Fibroblast of lung (primary cell): ENCODE data around the gene SDC4.

Experiments used
- EZH2 ChIP-seq: IDR thresholded peaks from 2 replicates; pipeline ENCODE4 v1.5.1; 2012; ENCODE audit warnings: low read length, control low read depth, mild to moderate bottlenecking; ENCODE audit errors: missing control alignments
- TF ChIP-seq, protein P1 (sequence below), 2 donors: IDR thresholded peaks in 1 of 2; conservative IDR thresholded peaks in 1 of 2; 1 replicate in 1 of 2; 2 replicates in 1 of 2; pipeline ENCODE4 v1.5.1; 2011 to 2012; ENCODE audit warnings: low read length in 2 of 2, control low read depth in 1 of 2, inconsistent platforms in 1 of 2, low read depth in 1 of 2, mild to moderate bottlenecking in 1 of 2

DNA sequence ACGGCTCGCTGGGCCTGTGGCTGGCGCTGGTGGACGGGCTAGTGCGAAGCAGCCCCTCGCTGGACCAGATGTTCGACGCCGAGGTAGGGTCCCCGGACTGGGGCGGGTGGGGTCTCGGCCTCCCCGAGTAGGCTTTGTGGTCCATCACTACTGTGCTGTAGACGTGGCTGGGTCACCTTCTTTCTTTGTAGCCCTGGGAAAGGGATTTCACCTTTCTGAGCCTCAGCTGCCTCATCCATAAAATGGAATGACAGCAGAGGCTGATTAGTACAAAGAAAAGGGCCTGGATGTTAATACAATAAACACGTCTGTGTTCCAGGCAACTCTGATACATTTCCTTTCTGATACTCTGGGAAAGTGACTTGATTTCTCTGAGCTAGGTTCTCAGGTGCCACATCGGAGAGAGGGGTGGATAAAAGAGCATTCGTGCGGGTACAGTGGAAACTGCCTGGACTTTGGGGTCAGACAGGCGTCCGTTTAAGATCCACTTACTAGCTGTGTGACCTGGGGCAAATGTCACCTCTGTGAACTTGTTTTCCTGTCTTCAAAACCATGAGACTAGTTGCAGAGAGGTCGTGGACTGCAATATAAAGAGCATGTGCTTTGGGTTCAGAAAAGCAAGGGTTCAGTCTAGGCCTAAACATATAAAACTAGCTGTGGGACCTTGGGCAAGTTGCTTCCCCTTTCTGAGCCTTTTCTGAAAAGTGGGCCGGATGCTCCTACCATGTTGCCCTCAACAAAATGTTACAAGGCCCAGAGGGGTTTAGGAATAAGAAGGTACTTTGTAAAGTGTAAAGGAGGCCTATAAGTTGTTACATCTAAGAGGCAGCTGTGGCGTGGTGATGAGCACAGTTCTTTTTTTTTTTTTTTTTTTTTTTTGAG, 15.6 kb upstream of the SDC4 start:
- TF ChIP-seq, protein P1, sequence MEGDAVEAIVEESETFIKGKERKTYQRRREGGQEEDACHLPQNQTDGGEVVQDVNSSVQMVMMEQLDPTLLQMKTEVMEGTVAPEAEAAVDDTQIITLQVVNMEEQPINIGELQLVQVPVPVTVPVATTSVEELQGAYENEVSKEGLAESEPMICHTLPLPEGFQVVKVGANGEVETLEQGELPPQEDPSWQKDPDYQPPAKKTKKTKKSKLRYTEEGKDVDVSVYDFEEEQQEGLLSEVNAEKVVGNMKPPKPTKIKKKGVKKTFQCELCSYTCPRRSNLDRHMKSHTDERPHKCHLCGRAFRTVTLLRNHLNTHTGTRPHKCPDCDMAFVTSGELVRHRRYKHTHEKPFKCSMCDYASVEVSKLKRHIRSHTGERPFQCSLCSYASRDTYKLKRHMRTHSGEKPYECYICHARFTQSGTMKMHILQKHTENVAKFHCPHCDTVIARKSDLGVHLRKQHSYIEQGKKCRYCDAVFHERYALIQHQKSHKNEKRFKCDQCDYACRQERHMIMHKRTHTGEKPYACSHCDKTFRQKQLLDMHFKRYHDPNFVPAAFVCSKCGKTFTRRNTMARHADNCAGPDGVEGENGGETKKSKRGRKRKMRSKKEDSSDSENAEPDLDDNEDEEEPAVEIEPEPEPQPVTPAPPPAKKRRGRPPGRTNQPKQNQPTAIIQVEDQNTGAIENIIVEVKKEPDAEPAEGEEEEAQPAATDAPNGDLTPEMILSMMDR (conservative IDR thresholded peaks at IDR 0.05 in 1 of 2, IDR thresholded peaks at IDR 0.05 in 1 of 2; ENCODE audit: low read depth in 1 of 2, low read length in 2 of 2): no peak
- no peak for TF ChIP-seq EZH2
